Glutamatergic neuron (in vitro differentiated cells): Measurements from ENCODE around the gene COQ7. TPM values are rescaled to one million over a fixed set of nuclear protein-coding genes. Genes with fewer than 3 reads are reported as not detected.

Experiments
- DNase-seq: peaks from one replicate; pipeline ENCODE4 v3.0.0; 2022
- H3K27ac Mint-ChIP-seq: one replicate; pipeline ENCODE4 v1.8.0; 2020; ENCODE audit warnings: mild to moderate bottlenecking, mixed read lengths, inconsistent platforms; ENCODE audit not compliant: unreplicated experiment
- H3K27me3 Mint-ChIP-seq: one replicate; pipeline ENCODE4 v1.8.0; 2020; ENCODE audit warnings: mild to moderate bottlenecking, moderate library complexity, mixed read lengths, inconsistent platforms; ENCODE audit not compliant: unreplicated experiment
- H3K36me3 Mint-ChIP-seq: one replicate; pipeline ENCODE4 v1.8.0; 2020; ENCODE audit warnings: mild to moderate bottlenecking, mixed read lengths, inconsistent platforms; ENCODE audit not compliant: unreplicated experiment
- H3K4me1 Mint-ChIP-seq: one replicate; pipeline ENCODE4 v1.8.0; 2020; ENCODE audit warnings: mild to moderate bottlenecking, low read depth, mixed read lengths, inconsistent platforms; ENCODE audit not compliant: unreplicated experiment
- H3K4me3 Mint-ChIP-seq: one replicate; pipeline ENCODE4 v1.8.0; 2020; ENCODE audit warnings: mild to moderate bottlenecking, mixed read lengths, inconsistent platforms; ENCODE audit not compliant: unreplicated experiment
- H3K9me3 Mint-ChIP-seq: one replicate; pipeline ENCODE4 v1.8.0; 2020; ENCODE audit warnings: mild to moderate bottlenecking, moderate library complexity, mixed read lengths, inconsistent platforms; ENCODE audit not compliant: unreplicated experiment
- total RNA-seq: library from RNA; stranded (reverse); fragmentation: NEBNext Ultra II Directional; extraction: Animal tissue kit (Norgen Biotek cat#: 25700); gene quantifications from one replicate; pipeline ENCODE4 v1.2.1, GENCODE V29; 2021; ENCODE audit not compliant: unreplicated experiment
- TF ChIP-seq, protein P1 (sequence below): fragments of 200-600 bp; sonication (generic); IDR thresholded peaks from one replicate; pipeline ENCODE4 v1.5.0; 2021; ENCODE audit not compliant: partially characterized antibody, unreplicated experiment

Gene COQ7
- total RNA-seq, 1 donor from 2014 or later: 21.3 TPM

DNA sequence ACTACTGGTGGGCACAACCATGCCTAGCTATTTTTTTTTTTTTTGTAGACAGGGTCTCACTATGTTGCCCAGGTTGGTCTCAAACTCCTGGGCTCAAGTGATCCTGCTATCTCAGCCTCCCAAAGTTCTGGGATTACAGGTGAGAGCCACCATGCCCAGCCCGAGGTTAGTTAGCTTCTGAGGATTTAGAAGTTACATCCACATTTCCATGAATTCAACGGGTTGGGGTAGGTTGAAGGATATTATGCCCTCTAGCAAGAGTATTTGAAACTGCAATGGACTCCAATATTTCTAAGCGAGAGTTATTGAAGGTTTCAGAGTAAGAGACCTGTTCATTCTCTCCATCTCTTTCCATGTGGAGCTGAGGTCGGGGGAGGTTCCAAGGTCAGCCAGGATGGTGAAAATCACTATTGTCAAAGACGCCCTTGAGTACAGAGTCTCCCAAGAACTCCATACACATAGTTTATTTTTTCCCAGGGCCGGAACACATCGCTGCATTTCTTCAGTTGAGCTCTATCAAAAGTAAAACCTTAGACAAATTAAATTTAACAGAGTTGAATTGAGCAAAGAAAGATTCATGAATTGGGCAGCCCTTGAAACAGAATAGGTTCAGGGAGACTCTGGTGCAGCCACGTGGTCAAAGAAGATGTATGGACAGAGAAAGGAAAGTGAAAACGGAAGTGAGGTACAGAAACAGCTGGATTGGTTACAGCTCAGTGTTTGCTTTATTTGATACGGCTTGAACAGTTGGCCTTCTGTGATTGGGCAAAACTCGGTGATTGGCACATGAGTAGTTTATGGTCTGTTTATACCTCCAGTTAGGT lies 27.3 kb downstream of the COQ7 start:
- H3K4me3 Mint-ChIP-seq: no peak overlapping the region
- peaks cover 9% of the 10 kb centered on the region for H3K36me3 Mint-ChIP-seq
- no peaks in the 10 kb centered on the region for H3K4me1 Mint-ChIP-seq
- H3K9me3 Mint-ChIP-seq: no peaks in the 10 kb centered on the region
- TF ChIP-seq, protein P1, sequence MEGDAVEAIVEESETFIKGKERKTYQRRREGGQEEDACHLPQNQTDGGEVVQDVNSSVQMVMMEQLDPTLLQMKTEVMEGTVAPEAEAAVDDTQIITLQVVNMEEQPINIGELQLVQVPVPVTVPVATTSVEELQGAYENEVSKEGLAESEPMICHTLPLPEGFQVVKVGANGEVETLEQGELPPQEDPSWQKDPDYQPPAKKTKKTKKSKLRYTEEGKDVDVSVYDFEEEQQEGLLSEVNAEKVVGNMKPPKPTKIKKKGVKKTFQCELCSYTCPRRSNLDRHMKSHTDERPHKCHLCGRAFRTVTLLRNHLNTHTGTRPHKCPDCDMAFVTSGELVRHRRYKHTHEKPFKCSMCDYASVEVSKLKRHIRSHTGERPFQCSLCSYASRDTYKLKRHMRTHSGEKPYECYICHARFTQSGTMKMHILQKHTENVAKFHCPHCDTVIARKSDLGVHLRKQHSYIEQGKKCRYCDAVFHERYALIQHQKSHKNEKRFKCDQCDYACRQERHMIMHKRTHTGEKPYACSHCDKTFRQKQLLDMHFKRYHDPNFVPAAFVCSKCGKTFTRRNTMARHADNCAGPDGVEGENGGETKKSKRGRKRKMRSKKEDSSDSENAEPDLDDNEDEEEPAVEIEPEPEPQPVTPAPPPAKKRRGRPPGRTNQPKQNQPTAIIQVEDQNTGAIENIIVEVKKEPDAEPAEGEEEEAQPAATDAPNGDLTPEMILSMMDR: no peak
- H3K27me3 Mint-ChIP-seq: peaks cover 3% of the 10 kb centered on the region
- DNase-seq: no peak
- H3K27ac Mint-ChIP-seq: no peak overlapping the region

DNA sequence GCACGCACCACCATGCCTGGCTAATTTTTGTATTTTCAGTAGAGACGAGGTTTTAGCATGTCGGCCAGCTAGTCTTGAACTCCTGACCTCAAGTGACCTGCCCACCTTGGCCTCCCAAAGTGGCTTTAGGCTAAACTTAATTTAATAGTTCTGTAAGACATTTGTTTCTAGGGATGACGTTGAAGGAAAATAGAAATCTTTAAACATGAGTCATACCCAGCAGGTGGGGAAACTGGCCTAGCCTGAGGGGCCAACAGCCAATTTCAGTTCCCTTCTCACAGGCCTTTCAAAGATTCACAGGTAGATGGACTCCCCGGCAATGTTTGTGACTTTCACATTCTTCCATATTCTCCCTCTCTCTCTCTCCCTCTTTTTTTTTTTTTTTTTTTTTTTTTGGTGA lies 28.2 kb downstream of the COQ7 start:
- Mint-ChIP-seq H3K4me1 (no peaks in the 10 kb centered on the region), H3K27me3 (peaks cover 3% of the 10 kb centered on the region), H3K4me3 (no peak overlapping the region), H3K9me3 (no peaks in the 10 kb centered on the region), H3K36me3 (peaks cover 9% of the 10 kb centered on the region), H3K27ac (no peak overlapping the region)
- DNase-seq: no peak
- TF ChIP-seq, protein P1: no peak

DNA sequence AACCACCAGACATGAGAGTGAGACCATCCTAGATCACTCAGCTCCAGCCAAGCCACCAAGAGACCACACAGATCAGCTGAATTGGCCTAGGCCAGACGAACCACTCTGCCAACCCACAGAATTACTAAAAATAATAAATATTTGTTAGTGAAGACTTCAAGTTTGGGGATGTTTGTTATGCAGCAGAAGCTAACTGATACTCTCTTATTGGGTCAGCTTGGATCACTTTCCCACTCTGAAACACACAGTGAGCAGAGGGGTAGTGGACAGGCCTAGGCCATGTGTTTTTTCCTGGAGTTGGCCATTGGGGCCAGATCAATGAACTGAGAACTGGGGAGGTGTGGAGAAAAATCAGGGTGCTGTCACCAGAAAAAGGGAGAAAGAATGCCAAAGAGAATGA lies 30.8 kb downstream of the COQ7 start:
- Mint-ChIP-seq H3K36me3 (peaks cover 5% of the 10 kb centered on the region), H3K27me3 (peaks cover 2% of the 10 kb centered on the region), H3K4me3 (no peak overlapping the region), H3K27ac (no peak overlapping the region), H3K9me3 (peaks cover 4% of the 10 kb centered on the region), H3K4me1 (no peaks in the 10 kb centered on the region)
- TF ChIP-seq, protein P1: no peak
- no peak for DNase-seq

DNA sequence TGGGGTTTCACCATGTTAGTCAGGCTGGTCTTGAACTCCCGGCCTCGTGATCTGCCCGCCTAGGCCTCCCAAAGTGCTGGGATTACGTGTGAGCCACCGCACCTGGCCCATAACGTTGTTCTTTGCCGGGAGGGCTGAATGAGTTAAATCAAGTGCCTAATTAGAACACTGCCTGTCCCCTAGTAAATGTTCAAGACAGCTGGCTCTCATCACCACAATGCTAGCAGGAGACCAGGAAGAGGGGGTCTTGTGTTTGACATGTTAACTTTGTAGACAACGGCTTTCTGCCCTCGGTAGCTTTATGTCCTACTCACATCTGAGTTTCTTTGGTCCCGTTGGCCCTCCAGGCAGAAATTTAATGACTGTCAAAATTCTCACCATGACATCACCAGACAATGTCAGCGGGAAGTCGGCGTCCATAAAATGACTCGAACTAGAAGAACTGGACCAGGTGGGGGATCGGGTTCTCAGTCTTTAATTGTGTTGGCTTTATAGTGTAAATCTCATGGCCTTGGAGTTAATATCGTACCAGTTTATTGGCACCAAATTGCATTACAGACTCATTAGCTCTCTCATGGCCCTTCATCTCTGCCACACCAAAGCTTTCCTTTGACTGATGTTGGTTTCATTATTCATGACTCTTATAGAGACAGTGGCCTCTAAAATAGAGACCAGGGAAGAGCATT lies 34.9 kb downstream of the COQ7 start:
- Mint-ChIP-seq H3K36me3 (peaks cover 5% of the 10 kb centered on the region), H3K9me3 (peaks cover 4% of the 10 kb centered on the region), H3K4me1 (no peaks in the 10 kb centered on the region), H3K27ac (no peak overlapping the region), H3K27me3 (peaks cover 2% of the 10 kb centered on the region), H3K4me3 (no peak overlapping the region)
- TF ChIP-seq, protein P1: no peak
- DNase-seq: no peak

- Mint-ChIP-seq H3K4me3 (no peak overlapping the region), H3K27me3 (peaks cover 2% of the 10 kb centered on the region), H3K9me3 (peaks cover 4% of the 10 kb centered on the region), H3K4me1 (no peaks in the 10 kb centered on the region), H3K27ac (no peak overlapping the region), H3K36me3 (no peaks in the 10 kb centered on the region)
- DNase-seq: no peak
- TF ChIP-seq, protein P1: no peak
Measured at GRCh38 chr16:19104607-19105006, 37.2 kb downstream of the COQ7 start.
